Neural progenitor cell (in vitro differentiated cells): ENCODE data around the gene SND1.

Experiments used
- EZH2 ChIP-seq: fragments of 200-600 bp; sonication (generic); IDR thresholded peaks from 2 replicates; pipeline ENCODE4 v1.6.1; 2017; ENCODE audit warnings: antibody characterized with exemption, mild to moderate bottlenecking, moderate library complexity
- EZH2phosphoT487 ChIP-seq: fragments of 200-600 bp; sonication (generic); IDR thresholded peaks from 2 replicates; pipeline ENCODE4 v1.6.1; 2017; ENCODE audit warnings: antibody characterized with exemption
- TF ChIP-seq, protein P1 (sequence below): fragments of 200-600 bp; sonication (generic); IDR thresholded peaks from 2 replicates; pipeline ENCODE4 v1.5.1; 2017; ENCODE audit warnings: antibody characterized with exemption, mild to moderate bottlenecking

DNA sequence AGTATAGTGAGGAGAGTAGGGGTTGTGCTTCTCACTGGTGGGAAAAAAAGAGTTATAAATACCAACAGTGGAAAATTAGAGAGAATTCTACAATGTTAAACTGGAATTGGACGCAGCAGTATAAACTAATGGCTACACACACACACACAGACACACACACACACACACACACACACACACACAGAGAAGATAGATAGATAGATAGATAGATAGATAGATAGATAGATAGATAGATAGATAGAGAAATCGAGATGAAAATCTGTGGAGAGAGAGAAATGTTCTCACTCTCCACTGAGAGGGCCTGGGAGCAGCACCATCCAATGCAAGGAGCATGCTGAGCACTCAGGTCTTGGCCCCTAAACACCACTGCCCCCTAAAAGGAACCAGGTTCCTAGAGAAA is 479.1 kb downstream of the SND1 start:
- TF ChIP-seq, protein P1, sequence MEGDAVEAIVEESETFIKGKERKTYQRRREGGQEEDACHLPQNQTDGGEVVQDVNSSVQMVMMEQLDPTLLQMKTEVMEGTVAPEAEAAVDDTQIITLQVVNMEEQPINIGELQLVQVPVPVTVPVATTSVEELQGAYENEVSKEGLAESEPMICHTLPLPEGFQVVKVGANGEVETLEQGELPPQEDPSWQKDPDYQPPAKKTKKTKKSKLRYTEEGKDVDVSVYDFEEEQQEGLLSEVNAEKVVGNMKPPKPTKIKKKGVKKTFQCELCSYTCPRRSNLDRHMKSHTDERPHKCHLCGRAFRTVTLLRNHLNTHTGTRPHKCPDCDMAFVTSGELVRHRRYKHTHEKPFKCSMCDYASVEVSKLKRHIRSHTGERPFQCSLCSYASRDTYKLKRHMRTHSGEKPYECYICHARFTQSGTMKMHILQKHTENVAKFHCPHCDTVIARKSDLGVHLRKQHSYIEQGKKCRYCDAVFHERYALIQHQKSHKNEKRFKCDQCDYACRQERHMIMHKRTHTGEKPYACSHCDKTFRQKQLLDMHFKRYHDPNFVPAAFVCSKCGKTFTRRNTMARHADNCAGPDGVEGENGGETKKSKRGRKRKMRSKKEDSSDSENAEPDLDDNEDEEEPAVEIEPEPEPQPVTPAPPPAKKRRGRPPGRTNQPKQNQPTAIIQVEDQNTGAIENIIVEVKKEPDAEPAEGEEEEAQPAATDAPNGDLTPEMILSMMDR = no peak
- TF ChIP-seq EZH2phosphoT487 = no peak
- no peak for TF ChIP-seq EZH2
